Prostate gland (tissue), 2 donors: ENCODE results near the gene ADCY6. TPM values are rescaled to one million over a fixed set of nuclear protein-coding genes. Genes with fewer than 3 reads are reported as not detected.

Experiments used
- DNase-seq: peaks from one replicate; pipeline ENCODE4 v3.0.0-alpha.2; 2019; ENCODE audit warnings: low spot score
- H3K27ac ChIP-seq, 2 donors: fragments of 200-600 bp; sonication (generic); 2 replicates each; pipeline ENCODE4 v1.5.1; 2017 to 2019
- H3K27me3 ChIP-seq: fragments of 200-600 bp; sonication (generic); replicated peaks from 2 replicates; pipeline ENCODE4 v1.5.1; 2019; ENCODE audit not compliant: insufficient read depth
- H3K36me3 ChIP-seq, 2 donors: fragments of 200-600 bp; sonication (generic); 1 replicate in 1 of 2; 2 replicates in 1 of 2; pipeline versions ENCODE4 v1.5.1 to v1.8.1; 2017 to 2019
- H3K4me1 ChIP-seq: fragments of 200-600 bp; sonication (generic); replicated peaks from 2 replicates; pipeline ENCODE4 v1.5.1; 2019
- H3K4me3 ChIP-seq, 2 donors: fragments of 200-600 bp; sonication (generic); 2 replicates each; pipeline ENCODE4 v1.5.1; 2017 to 2019
- H3K9me3 ChIP-seq: fragments of 200-600 bp; sonication (generic); 2 replicates; pipeline ENCODE4 v1.5.1; 2017
- CTCF ChIP-seq, 4 experiments: fragments of 200-600 bp in 2 of 4; fragments of 450-650 bp in 2 of 4; sonication (generic) in 2 of 4; IDR thresholded peaks; 1 replicate in 3 of 4; 2 replicates in 1 of 4; pipeline ENCODE4 v1.5.1; 2016 to 2019; ENCODE audit warnings: antibody characterized with exemption in 4 of 4, mild to moderate bottlenecking in 2 of 4, moderate library complexity in 2 of 4
- POLR2A ChIP-seq: fragments of 450-650 bp; IDR thresholded peaks from one replicate; pipeline ENCODE4 v1.6.1; 2016; ENCODE audit warnings: antibody characterized with exemption, mild to moderate bottlenecking
- POLR2AphosphoS5 ChIP-seq: sonication (generic); formaldehyde crosslinking; IDR thresholded peaks from one replicate; pipeline ENCODE4 v1.6.1; 2017; ENCODE audit warnings: antibody characterized with exemption
- WGBS: methylation state at CpG from one replicate; pipeline ENCODE4 v1.1.5; 2018; 5-methylcytosine and 5-hydroxymethylcytosine counted together
- intact Hi-C: fragments of 100-400 bp; cut with DNase I; formaldehyde crosslinking; loops from one replicate; pipeline ENCODE4 v1.14.2; 2022
- total RNA-seq, 2 donors: library from RNA; depleted of rRNA; stranded (reverse); fragments of >200 nt; gene quantifications; one replicate each; pipeline ENCODE4 v1.1.0, GENCODE V29; 2016

Gene ADCY6
- total RNA-seq, 2 donors from 2014 or later = 35.3 to 73.5 TPM

DNA sequence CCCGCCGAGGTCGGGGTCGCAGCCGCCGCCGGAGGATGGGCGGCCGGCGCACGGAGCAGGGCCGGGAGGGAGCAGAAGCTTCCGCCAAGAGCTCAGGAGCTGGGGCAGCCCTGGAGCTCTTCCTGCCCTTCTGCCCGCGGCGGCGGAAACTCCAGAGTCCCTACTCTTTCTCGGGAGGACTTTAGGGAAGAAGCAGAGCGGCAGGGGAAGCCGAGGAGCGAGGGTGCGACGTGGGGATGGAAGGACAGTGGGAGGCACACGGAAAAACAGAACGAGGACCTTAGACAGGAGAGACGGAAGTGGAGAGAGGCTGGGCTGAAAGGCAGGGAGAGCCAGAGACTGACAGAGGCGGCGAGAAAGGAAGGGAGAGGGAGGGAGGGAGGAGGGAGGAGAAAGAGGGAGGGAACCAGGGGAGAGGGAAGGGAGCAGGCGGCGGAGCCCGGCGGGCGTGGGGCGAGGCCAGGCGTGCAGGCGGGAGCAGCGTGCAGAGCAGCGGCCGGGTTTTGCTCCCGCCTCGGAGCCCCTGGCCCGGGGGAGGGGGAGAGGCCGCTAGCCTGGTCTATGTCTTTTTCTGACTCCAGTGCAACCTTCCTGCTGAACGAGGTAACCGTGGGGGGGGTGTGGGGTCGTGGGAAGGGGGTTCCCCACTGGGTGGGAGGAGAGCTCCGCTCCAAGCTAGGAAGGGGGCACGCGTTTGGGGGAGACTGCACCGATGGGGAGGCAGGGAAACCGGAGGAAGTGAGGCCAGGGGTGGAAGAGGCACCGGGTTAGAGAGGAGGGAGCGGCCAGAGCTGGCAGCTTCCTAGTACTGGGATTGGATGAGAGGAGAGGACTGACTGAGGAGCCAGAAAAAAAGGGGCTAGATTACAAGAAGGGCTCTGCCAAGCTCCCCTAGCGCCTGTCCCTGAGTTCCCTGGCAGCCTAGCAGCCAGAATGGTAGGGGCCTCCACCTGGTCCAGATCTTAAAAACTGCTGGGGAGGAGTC, 26.5 kb upstream of the ADCY6 start:
- intact Hi-C loops = no loop called here
- Histone ChIP-seq H3K4me3 (peak overlapping the region; percentile 72 to 76), H3K27ac (peak overlapping the region; percentile 86 to 88), H3K4me1 (peaks cover 2% of the 10 kb centered on the region), H3K9me3 (no peaks in the 10 kb centered on the region), H3K36me3 (no peaks in the 10 kb centered on the region), H3K27me3 (no peaks in the 10 kb centered on the region)
- DNase-seq = peak; percentile 78
- TF ChIP-seq POLR2A (peak; percentile 67), POLR2AphosphoS5 (peak; percentile 53), CTCF (IDR thresholded peaks at IDR 0.05) (no peak)
- under 1% methylated on average over 54 of the region's 54 CpGs for WGBS

DNA sequence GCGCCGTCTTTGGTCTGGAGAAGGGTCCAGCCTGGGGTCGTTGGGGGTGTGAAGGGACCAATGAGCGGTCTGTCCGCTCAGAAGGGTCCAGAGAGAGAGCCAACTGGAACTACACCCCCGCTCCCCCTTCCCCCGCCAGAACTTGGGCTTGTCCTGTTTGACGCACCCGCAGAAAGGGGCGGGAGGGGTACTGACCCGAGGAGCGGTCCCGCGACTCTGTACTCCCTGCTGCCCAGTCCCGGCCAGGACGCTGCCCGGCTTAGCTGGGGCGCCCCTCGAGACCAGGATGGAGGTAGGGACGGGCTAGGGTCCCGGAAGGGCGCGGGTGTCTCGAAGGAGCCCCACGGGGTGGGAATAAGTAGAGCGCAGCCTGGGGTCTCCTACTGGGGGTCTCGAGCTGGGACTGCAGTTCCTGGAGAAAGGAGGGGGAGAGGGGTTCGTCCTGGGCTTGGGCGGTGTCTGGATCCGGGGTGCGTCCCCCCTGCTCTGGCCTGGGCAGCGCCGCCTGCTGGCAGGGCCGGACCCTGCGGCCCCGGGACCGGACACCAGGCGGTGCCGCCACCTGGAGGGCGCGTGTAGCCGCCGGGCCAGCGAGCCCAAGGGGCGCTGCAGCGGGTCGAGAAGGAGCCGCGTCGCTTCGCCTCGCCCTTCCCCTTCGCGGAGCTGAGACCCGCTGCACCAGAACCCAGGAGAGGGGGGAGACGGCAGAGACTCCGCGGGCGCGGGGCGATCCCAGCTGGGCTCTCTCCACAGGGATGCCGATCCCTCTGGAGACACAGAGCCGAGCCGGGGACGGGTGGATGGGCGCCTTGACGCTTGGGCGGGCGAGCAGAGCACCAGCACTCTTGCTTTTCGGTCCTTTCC, 25.6 kb upstream of the ADCY6 start:
- Histone ChIP-seq H3K27ac (peak overlapping the region; percentile 86 to 88), H3K36me3 (no peaks in the 10 kb centered on the region), H3K4me3 (peak overlapping the region; percentile 72 to 76), H3K27me3 (no peaks in the 10 kb centered on the region), H3K4me1 (peaks cover 2% of the 10 kb centered on the region), H3K9me3 (no peaks in the 10 kb centered on the region)
- intact Hi-C loops = no loop called here
- under 1% methylated on average over 69 of the region's 70 CpGs for WGBS
- DNase-seq = peak; percentile 81
- TF ChIP-seq POLR2A = peak; percentile 47
- TF ChIP-seq POLR2AphosphoS5 = no peak
- TF ChIP-seq CTCF (IDR thresholded peaks at IDR 0.05) = peak; percentile 91 to 100 (median 98)

DNA sequence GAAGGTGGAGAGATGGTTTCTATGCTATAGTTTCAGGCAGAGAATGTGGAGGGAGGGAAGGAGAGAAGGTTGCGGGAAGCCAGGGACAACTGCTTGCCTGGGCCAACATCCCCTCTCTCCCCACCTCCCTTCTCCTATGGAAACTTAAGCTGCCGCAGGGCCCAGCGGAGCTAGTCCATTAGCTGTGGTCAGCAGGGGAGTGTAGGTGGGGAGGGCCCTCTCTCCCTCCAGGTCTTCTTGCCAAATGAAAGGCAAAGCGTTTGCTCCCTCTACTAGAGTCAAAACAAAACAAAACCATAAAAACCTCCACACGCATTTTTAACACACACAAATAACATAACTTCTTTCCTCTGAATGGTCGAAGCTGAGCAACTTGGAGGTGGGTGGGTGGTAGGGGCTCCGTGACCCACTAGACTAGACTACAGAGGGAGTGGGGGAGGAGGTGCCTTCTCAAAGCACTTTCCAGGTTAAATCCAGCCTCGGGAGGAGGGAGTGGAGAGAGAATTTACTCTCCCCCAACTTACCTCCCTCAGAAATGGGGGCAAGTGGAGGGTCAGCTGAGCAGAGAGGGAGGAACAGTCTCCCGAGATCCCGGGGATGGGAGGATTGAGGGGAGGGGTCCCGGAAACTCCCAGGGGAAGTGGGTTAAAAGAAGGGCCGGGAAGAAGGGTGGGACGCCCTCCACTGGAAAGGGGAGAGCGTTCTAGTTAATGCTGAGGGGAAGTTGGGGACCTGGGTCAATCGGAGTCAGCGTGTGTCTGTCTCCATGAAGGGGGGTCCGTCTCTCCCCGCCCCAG, 24.8 kb upstream of the ADCY6 start:
- DNase-seq = no peak
- Histone ChIP-seq H3K27me3 (no peaks in the 10 kb centered on the region), H3K36me3 (no peaks in the 10 kb centered on the region), H3K4me1 (peaks cover 2% of the 10 kb centered on the region), H3K9me3 (no peaks in the 10 kb centered on the region), H3K27ac (peak overlapping the region; percentile 86 to 88), H3K4me3 (peak overlapping the region; percentile 72 to 76)
- WGBS = 23% methylated on average over 18 of the region's 18 CpGs
- intact Hi-C loops = no loop called here
- TF ChIP-seq CTCF (IDR thresholded peaks at IDR 0.05) = no peak
- no peak for TF ChIP-seq POLR2A
- TF ChIP-seq POLR2AphosphoS5 = no peak

DNA sequence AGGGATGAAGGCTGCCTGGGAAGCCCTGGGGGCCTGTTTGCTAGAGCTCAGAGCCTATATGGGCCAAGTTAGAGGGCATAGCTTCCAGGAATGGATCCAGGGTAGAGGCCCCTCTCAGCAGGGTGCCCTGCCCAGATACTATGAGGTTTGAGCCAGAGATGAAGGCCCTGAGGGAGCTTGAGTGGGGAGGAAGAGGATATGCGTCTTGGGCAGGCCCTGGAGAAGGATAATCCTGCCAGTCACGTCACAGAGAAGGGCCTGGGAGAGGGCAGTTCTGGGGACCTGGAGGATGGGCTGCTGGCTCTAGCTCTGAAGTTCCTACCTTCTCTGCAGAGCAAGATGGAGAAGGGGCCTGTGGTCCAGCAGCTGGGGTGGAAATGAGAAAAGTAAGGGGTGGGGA, 23.5 kb upstream of the ADCY6 start:
- intact Hi-C loops = no loop called here
- Histone ChIP-seq H3K27ac (no peak overlapping the region), H3K27me3 (no peaks in the 10 kb centered on the region), H3K9me3 (no peaks in the 10 kb centered on the region), H3K4me3 (no peak overlapping the region), H3K36me3 (no peaks in the 10 kb centered on the region), H3K4me1 (peaks cover 2% of the 10 kb centered on the region)
- WGBS = 54% methylated on average over 2 of the region's 2 CpGs
- DNase-seq = no peak
- TF ChIP-seq POLR2A (no peak), POLR2AphosphoS5 (no peak), CTCF (IDR thresholded peaks at IDR 0.05) (no peak)
